CD14-positive monocyte (primary cell): ENCODE results near the gene CLECL1. TPM values are rescaled to one million over a fixed set of nuclear protein-coding genes. Genes with fewer than 3 reads are reported as not detected.
A peak's percentile ranks its signal among the peaks of the same experiment; 100 is the strongest.

Experiments used
- DNase-seq, 3 donors: peaks; one replicate each; pipeline ENCODE4 v3.0.0-alpha.2; 2011 to 2022
- H2AFZ ChIP-seq: 2 replicates; pipeline ENCODE4 v1.6.0; 2012; ENCODE audit warnings: mild to moderate bottlenecking, low read depth, low read length, inconsistent platforms; ENCODE audit not compliant: insufficient read depth, poor library complexity, severe bottlenecking
- H3K27ac ChIP-seq, 2 donors: 1 replicate in 1 of 2; 2 replicates in 1 of 2; pipeline ENCODE4 v1.5.1; 2012 to 2013; ENCODE audit warnings: low read length in 2 of 2, control low read depth in 1 of 2, inconsistent platforms in 1 of 2, low read depth in 1 of 2, mild to moderate bottlenecking in 1 of 2
- H3K27me3 ChIP-seq, 2 donors: one replicate each; pipeline versions ENCODE4 v1.6.0 to v1.6.1; 2011 to 2013; ENCODE audit warnings: low read length in 2 of 2; ENCODE audit not compliant: control insufficient read depth in 2 of 2, insufficient read depth in 2 of 2
- H3K36me3 ChIP-seq, 2 donors: replicated peaks in 1 of 2; 1 replicate in 1 of 2; 2 replicates in 1 of 2; pipeline versions ENCODE4 v1.5.1 to v1.6.1; 2012 to 2013; ENCODE audit warnings: low read length in 2 of 2, control low read depth in 1 of 2, inconsistent platforms in 1 of 2, mild to moderate bottlenecking in 1 of 2; ENCODE audit not compliant: insufficient read depth in 2 of 2, control insufficient read depth in 1 of 2
- H3K4me1 ChIP-seq, 2 donors: 1 replicate in 1 of 2; 2 replicates in 1 of 2; pipeline versions ENCODE4 v1.5.1 to v1.6.1; 2012 to 2013; ENCODE audit warnings: low read length in 2 of 2, control low read depth in 1 of 2, inconsistent platforms in 1 of 2, mild to moderate bottlenecking in 1 of 2, moderate library complexity in 1 of 2; ENCODE audit not compliant: insufficient read depth in 2 of 2, control insufficient read depth in 1 of 2
- H3K4me2 ChIP-seq: replicated peaks from 2 replicates; pipeline ENCODE3; 2012; ENCODE audit warnings: low read length, moderate library complexity, mild to moderate bottlenecking; ENCODE audit not compliant: poor library complexity, severe bottlenecking; ENCODE audit errors: extremely low read depth
- H3K4me3 ChIP-seq, 3 experiments: fragments of 200-600 bp in 1 of 3; sonication (generic) in 1 of 3; replicated peaks in 1 of 3; 1 replicate in 2 of 3; 2 replicates in 1 of 3; pipeline ENCODE4 v1.5.1; 2011 to 2013; ENCODE audit warnings: low read length in 3 of 3, mild to moderate bottlenecking in 3 of 3, control low read depth in 2 of 3, low read depth in 2 of 3, inconsistent platforms in 1 of 3, moderate library complexity in 1 of 3
- H3K79me2 ChIP-seq: 2 replicates; pipeline ENCODE4 v1.6.0; 2012; ENCODE audit warnings: mild to moderate bottlenecking, control low read depth, inconsistent platforms, low read length, moderate library complexity; ENCODE audit not compliant: insufficient read depth
- H3K9ac ChIP-seq: 2 replicates; pipeline ENCODE4 v1.6.0; 2017; ENCODE audit warnings: low read length, mild to moderate bottlenecking; ENCODE audit not compliant: insufficient read depth, poor library complexity, severe bottlenecking
- H3K9me3 ChIP-seq, 2 donors: replicated peaks in 1 of 2; 1 replicate in 1 of 2; 2 replicates in 1 of 2; pipeline versions ENCODE4 v1.5.1 to v1.6.1; 2012 to 2013; ENCODE audit warnings: low read length in 2 of 2, control low read depth in 1 of 2; ENCODE audit not compliant: control insufficient read depth in 1 of 2, insufficient read depth in 1 of 2
- H4K20me1 ChIP-seq: 2 replicates; pipeline ENCODE4 v1.6.0; 2012; ENCODE audit warnings: mild to moderate bottlenecking, low read length, control low read depth, moderate library complexity; ENCODE audit not compliant: insufficient read depth
- H3K27ac Mint-ChIP-seq, 7 donors: one replicate each; pipeline ENCODE4 v1.8.0; 2020; ENCODE audit warnings: mild to moderate bottlenecking in 7 of 7, mixed read lengths in 7 of 7, moderate library complexity in 6 of 7, inconsistent platforms in 2 of 7
- H3K27me3 Mint-ChIP-seq, 3 donors: one replicate each; pipeline ENCODE4 v1.8.0; 2021 to 2022; ENCODE audit warnings: low read depth in 3 of 3, mild to moderate bottlenecking in 3 of 3, mixed read lengths in 3 of 3, moderate library complexity in 3 of 3, inconsistent platforms in 1 of 3
- H3K36me3 Mint-ChIP-seq, 2 donors: one replicate each; pipeline ENCODE4 v1.8.0; 2020; ENCODE audit warnings: mixed read lengths in 2 of 2, inconsistent platforms in 1 of 2, mild to moderate bottlenecking in 1 of 2
- H3K4me1 Mint-ChIP-seq: one replicate; pipeline ENCODE4 v1.8.0; 2020; ENCODE audit warnings: mild to moderate bottlenecking, mixed read lengths
- H3K4me3 Mint-ChIP-seq, 2 donors: one replicate each; pipeline ENCODE4 v1.8.0; 2020; ENCODE audit warnings: mild to moderate bottlenecking in 2 of 2, mixed read lengths in 2 of 2, moderate library complexity in 1 of 2
- H3K9me3 Mint-ChIP-seq, 7 donors: one replicate each; pipeline ENCODE4 v1.8.0; 2020 to 2022; ENCODE audit warnings: mixed read lengths in 7 of 7, mild to moderate bottlenecking in 6 of 7, moderate library complexity in 6 of 7, inconsistent platforms in 2 of 7
- WGBS: methylation state at CpG from one replicate; pipeline ENCODE4 v1.1.5; 2013; ENCODE audit warnings: missing lambda C conversion rate; ENCODE audit not compliant: insufficient coverage; 5-methylcytosine and 5-hydroxymethylcytosine counted together
- intact Hi-C, 2 donors: fragments of 100-400 bp; cut with micrococcal nuclease; formaldehyde crosslinking; loops; one replicate each; pipeline versions ENCODE4 v1.15.0 to v1.15.1; 2023
- polyA plus RNA-seq, 3 donors: library from polyadenylated mRNA; depleted of rRNA in 1 of 3; unstranded in 2 of 3; stranded (reverse) in 1 of 3; fragments of 300-500 nt in 2 of 3; fragments of >200 nt in 1 of 3; fragmentation: Illumina TruSeq in 2 of 3; gene quantifications; 1 replicate in 2 of 3; 2 replicates in 1 of 3; pipeline ENCODE4 v1.2.3, GENCODE V29; 2012 to 2021
- TF ChIP-seq, protein P1 (sequence below): fragments of 200-600 bp; IDR thresholded peaks from one replicate; pipeline ENCODE4 v1.8.0; 2022; ENCODE audit warnings: antibody characterized with exemption, mild to moderate bottlenecking

Gene CLECL1
- polyA plus RNA-seq, 3 donors, result 7.6 to 20.6 (median 11.4) TPM

DNA sequence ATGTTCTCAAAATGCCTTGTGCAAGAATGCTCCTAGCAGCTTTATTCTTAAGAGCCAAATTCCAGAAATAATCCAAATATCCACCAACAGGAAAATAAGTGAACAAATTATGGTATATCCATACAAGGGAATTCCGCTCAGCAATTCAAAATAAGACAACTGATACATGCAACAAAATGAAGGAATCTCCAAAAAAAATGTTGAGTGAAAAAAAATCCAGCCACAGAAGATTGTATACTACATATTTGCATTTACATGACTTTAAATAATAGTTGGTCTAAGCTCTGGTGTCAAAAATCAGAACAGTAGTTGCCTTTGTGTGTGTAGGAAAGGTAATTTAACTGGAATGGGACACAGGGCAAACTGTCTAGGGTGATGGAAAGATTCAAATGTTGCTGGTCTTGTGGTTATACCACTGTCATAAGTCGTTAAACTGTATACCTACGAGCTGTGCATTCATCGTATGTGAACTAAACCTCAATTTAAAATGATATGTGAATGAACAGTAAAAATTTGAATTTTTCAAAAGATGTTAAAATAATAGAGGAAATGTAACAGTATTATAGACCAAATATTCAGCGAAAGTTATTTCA lies 24.6 kb upstream of the CLECL1 start:
- H3K36me3 Mint-ChIP-seq, result peaks cover 0 to 5% of the 10 kb centered on the region in 2 donors
- Histone ChIP-seq H3K4me2 (no peak overlapping the region), H3K4me3 (no peak overlapping the region), H3K27me3 (no peaks in the 10 kb centered on the region), H3K9me3 (no peaks in the 10 kb centered on the region), H3K4me1 (peaks cover 30 to 37% of the 10 kb centered on the region in 2 donors), H2AFZ (no peak overlapping the region), H3K36me3 (no peaks in the 10 kb centered on the region), H4K20me1 (no peaks in the 10 kb centered on the region), H3K79me2 (no peaks in the 10 kb centered on the region), H3K9ac (no peak overlapping the region), H3K27ac (no peak overlapping the region)
- peak overlapping the region in 1 of 2 donors; percentile 82 for H3K4me3 Mint-ChIP-seq
- H3K27ac Mint-ChIP-seq, result peak overlapping the region in 2 of 7 donors; percentile 91 to 92
- H3K9me3 Mint-ChIP-seq, result no peaks in the 10 kb centered on the region
- intact Hi-C loops, result no loop called here
- peaks cover 47% of the 10 kb centered on the region for H3K4me1 Mint-ChIP-seq
- TF ChIP-seq, protein P1, sequence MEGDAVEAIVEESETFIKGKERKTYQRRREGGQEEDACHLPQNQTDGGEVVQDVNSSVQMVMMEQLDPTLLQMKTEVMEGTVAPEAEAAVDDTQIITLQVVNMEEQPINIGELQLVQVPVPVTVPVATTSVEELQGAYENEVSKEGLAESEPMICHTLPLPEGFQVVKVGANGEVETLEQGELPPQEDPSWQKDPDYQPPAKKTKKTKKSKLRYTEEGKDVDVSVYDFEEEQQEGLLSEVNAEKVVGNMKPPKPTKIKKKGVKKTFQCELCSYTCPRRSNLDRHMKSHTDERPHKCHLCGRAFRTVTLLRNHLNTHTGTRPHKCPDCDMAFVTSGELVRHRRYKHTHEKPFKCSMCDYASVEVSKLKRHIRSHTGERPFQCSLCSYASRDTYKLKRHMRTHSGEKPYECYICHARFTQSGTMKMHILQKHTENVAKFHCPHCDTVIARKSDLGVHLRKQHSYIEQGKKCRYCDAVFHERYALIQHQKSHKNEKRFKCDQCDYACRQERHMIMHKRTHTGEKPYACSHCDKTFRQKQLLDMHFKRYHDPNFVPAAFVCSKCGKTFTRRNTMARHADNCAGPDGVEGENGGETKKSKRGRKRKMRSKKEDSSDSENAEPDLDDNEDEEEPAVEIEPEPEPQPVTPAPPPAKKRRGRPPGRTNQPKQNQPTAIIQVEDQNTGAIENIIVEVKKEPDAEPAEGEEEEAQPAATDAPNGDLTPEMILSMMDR, result no peak
- peaks cover 1 to 9% (median 4%) of the 10 kb centered on the region in 3 donors for H3K27me3 Mint-ChIP-seq
- WGBS, result no CpG with 5 or more reads among the region's 5 CpGs
- no peak for DNase-seq

DNA sequence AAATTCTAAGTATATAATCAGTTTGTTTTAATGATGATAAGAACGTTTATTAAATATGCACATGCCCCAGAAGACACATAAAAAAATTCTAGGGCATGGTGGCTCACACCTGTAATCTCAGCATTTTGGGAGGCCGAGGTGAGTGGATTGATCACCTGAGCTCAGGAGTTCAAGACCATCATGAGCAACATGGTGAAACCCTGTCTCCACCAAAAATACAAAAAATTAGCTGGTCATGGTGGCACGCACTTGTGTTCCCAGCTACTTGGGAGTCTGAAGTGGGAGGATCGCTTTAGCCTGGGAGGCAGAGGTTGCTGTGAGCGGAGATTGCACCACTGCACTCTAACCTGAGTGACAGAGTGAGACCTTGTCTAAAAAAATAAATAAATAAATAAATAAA lies 23.8 kb upstream of the CLECL1 start:
- intact Hi-C loops, result no loop called here
- peaks cover 0 to 2% (median 0%) of the 10 kb centered on the region in 7 donors for H3K9me3 Mint-ChIP-seq
- H3K9ac ChIP-seq, result no peak overlapping the region

More for the DNA sequence above, 23.8 kb upstream of the CLECL1 start:
- Histone ChIP-seq H3K27ac (no peak overlapping the region), H3K79me2 (no peaks in the 10 kb centered on the region), H3K27me3 (no peaks in the 10 kb centered on the region), H3K4me3 (no peak overlapping the region), H4K20me1 (no peaks in the 10 kb centered on the region), H2AFZ (no peak overlapping the region), H3K4me2 (no peak overlapping the region), H3K4me1 (peaks cover 28 to 29% of the 10 kb centered on the region in 2 donors), H3K9me3 (no peaks in the 10 kb centered on the region), H3K36me3 (no peaks in the 10 kb centered on the region)
- peaks cover 0 to 5% of the 10 kb centered on the region in 2 donors for H3K36me3 Mint-ChIP-seq
- DNase-seq, result no peak
- H3K4me1 Mint-ChIP-seq, result peaks cover 39% of the 10 kb centered on the region
- peaks cover 1 to 9% (median 4%) of the 10 kb centered on the region in 3 donors for H3K27me3 Mint-ChIP-seq
- H3K4me3 Mint-ChIP-seq, result no peak overlapping the region
- H3K27ac Mint-ChIP-seq, result no peak overlapping the region
- TF ChIP-seq, protein P1, result no peak
- WGBS, result no CpG with 5 or more reads among the region's 5 CpGs
